ENCODE measurements around the gene ASGR2. TPM values are rescaled to one million over a fixed set of nuclear protein-coding genes. Genes with fewer than 3 reads are reported as not detected.

ASGR2 gene
- polyA plus RNA-seq, 2 of the 4 experiments (the other 2 are of a cell fraction) = 0.06 to 0.34 TPM

GRCh38 chr17:7080456-7081041 is 34.1 kb downstream of the ASGR2 start:
- no peak for TF ChIP-seq KDM5A (IDR thresholded peaks at IDR 0.05)
- TF ChIP-seq ELK1 (IDR thresholded peaks at IDR 0.05; ENCODE audit: low read depth, low read length) = no peak
- TF ChIP-seq TP53 (CRISPR knock-in tag; IDR thresholded peaks at IDR 0.05) = no peak
- no peak for TF ChIP-seq ZFP36 (IDR thresholded peaks at IDR 0.05; ENCODE audit: borderline replicate concordance, partially characterized antibody)
- no peak for TF ChIP-seq ESRRA (IDR thresholded peaks at IDR 0.05; ENCODE audit: borderline replicate concordance, low read length)
- no peak for TF ChIP-seq JUN (IDR thresholded peaks at IDR 0.05)
- TF ChIP-seq BCL3 (IDR thresholded peaks at IDR 0.05) = no peak
- TF ChIP-seq RFX5 (IDR thresholded peaks at IDR 0.05) = no peak
- no peak for DNase-seq (ENCODE audit: low read depth in 1 of 2, low spot score in 1 of 2)
- H3K9me3 ChIP-seq = no peaks in the 10 kb centered on the region
- FAIRE-seq = no peak
- CTCF ChIA-PET = interaction anchor here (0.6 to 3.0 kb wide), 11 partner anchors 15 to 103 kb away, joined by 3 to 17 read pairs (median 3); no protein-coding TSS in a partner anchor
- no peak overlapping the region for H3K4me3 ChIP-seq
- no peaks in the 10 kb centered on the region for H3K4me1 ChIP-seq
- WGBS (ENCODE audit: missing lambda C conversion rate) = 74% methylated on average over 10 of the region's 10 CpGs
- no peak for ATAC-seq
- no peak overlapping the region for H3K4me2 ChIP-seq
- H3K27ac ChIP-seq = no peak overlapping the region
- POLR2A ChIA-PET = no interaction called here

GRCh38 chr17:7079581-7080455 is 34.8 kb downstream of the ASGR2 start, which contains the start of gene CLEC10A:
CLEC10A (minus strand) TSS chr17:7080251; CDS start chr17:7078812, 1,439 bp downstream.
- Histone ChIP-seq H3K4me1 (no peaks in the 10 kb centered on the region), H3K4me3 (no peak within 1 kb of the TSS), H3K27ac (no peak within 1 kb of the TSS), H3K4me2 (no peak within 1 kb of the TSS), H3K9me3 (no peaks in the 10 kb centered on the region)
- POLR2A ChIA-PET = no interaction called here
- WGBS (ENCODE audit: missing lambda C conversion rate) = 74% methylated on average over 15 of the region's 15 CpGs
- DNase-seq (ENCODE audit: low read depth in 1 of 2, low spot score in 1 of 2) = no peak
- no peak for FAIRE-seq
- CTCF ChIA-PET = interaction anchor here (0.8 to 3.0 kb wide), 9 partner anchors 12 to 56 kb away, joined by 3 to 17 read pairs (median 4); no protein-coding TSS in a partner anchor
- no peak for ATAC-seq
- no peak for TF ChIP-seq TFCP2L1 (CRISPR knock-in tag; IDR thresholded peaks at IDR 0.05)
- no peak for TF ChIP-seq SMC3 (IDR thresholded peaks at IDR 0.05)
- TF ChIP-seq, protein P1, sequence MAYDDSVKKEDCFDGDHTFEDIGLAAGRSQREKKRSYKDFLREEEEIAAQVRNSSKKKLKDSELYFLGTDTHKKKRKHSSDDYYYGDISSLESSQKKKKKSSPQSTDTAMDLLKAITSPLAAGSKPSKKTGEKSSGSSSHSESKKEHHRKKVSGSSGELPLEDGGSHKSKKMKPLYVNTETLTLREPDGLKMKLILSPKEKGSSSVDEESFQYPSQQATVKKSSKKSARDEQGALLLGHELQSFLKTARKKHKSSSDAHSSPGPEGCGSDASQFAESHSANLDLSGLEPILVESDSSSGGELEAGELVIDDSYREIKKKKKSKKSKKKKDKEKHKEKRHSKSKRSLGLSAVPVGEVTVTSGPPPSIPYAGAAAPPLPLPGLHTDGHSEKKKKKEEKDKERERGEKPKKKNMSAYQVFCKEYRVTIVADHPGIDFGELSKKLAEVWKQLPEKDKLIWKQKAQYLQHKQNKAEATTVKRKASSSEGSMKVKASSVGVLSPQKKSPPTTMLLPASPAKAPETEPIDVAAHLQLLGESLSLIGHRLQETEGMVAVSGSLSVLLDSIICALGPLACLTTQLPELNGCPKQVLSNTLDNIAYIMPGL (CRISPR knock-in tag; IDR thresholded peaks at IDR 0.05; ENCODE audit: borderline replicate concordance) = no peak
- no peak for TF ChIP-seq RFX5 (IDR thresholded peaks at IDR 0.05)
- no peak for TF ChIP-seq ATOH8 (CRISPR knock-in tag; IDR thresholded peaks at IDR 0.05; ENCODE audit: low read depth)
- no peak for TF ChIP-seq GATA3 (IDR thresholded peaks at IDR 0.05; ENCODE audit: borderline replicate concordance)
- TF ChIP-seq NPAS2 (CRISPR knock-in tag; IDR thresholded peaks at IDR 0.05; ENCODE audit: borderline replicate concordance) = no peak
- no peak for TF ChIP-seq NFE2L2 (conservative IDR thresholded peaks at IDR 0.05; ENCODE audit: low read length)
- no peak for TF ChIP-seq HOXB5 (CRISPR knock-in tag; IDR thresholded peaks at IDR 0.05)
- no peak for TF ChIP-seq ZSCAN20 (CRISPR knock-in tag; IDR thresholded peaks at IDR 0.05)

Measured in A549 (cell line).